Lung (tissue), 12 donors: ENCODE results near the gene MEF2C. TPM values are rescaled to one million over a fixed set of nuclear protein-coding genes. Genes with fewer than 3 reads are reported as not detected.

ENCODE experiments used
- ATAC-seq: fragments of 200-7000 bp; cut with Tn5 transposase; one replicate; pipeline ENCODE4 v1.9.1; 2020; ENCODE audit warnings: moderate number of reproducible peaks; ENCODE audit not compliant: insufficient read depth, low FRiP score
- DNase-seq, 3 donors: peaks; one replicate each; pipeline ENCODE4 v3.0.0-alpha.2; 2013 to 2017
- H3K27ac ChIP-seq, 2 donors: one replicate each; pipeline ENCODE4 v1.5.1; 2013; ENCODE audit warnings: mild to moderate bottlenecking in 2 of 2, moderate library complexity in 2 of 2, control low read depth in 1 of 2, inconsistent platforms in 1 of 2, low read depth in 1 of 2, low read length in 1 of 2
- H3K27me3 ChIP-seq, 3 donors: one replicate each; pipeline ENCODE4 v1.5.1; 2013; ENCODE audit warnings: low read length in 2 of 3; ENCODE audit not compliant: control insufficient read depth in 3 of 3, insufficient read depth in 3 of 3
- H3K36me3 ChIP-seq, 4 donors: one replicate each; pipeline ENCODE4 v1.5.1; 2013; ENCODE audit warnings: low read length in 4 of 4, mild to moderate bottlenecking in 1 of 4, moderate library complexity in 1 of 4; ENCODE audit not compliant: control insufficient read depth in 4 of 4, insufficient read depth in 4 of 4
- H3K4me1 ChIP-seq, 5 donors: one replicate each; pipeline ENCODE4 v1.5.1; 2013; ENCODE audit warnings: low read length in 5 of 5, mild to moderate bottlenecking in 2 of 5, moderate library complexity in 1 of 5; ENCODE audit not compliant: control insufficient read depth in 5 of 5, insufficient read depth in 5 of 5
- H3K4me3 ChIP-seq: one replicate; pipeline ENCODE4 v1.5.1; 2013; ENCODE audit warnings: mild to moderate bottlenecking, control low read depth, moderate library complexity
- H3K9ac ChIP-seq, 2 donors: one replicate each; pipeline ENCODE4 v1.5.1; 2013; ENCODE audit warnings: low read length in 2 of 2, control low read depth in 1 of 2; ENCODE audit not compliant: insufficient read depth in 1 of 2
- H3K9me3 ChIP-seq, 4 donors: one replicate each; pipeline ENCODE4 v1.5.1; 2013; ENCODE audit warnings: low read length in 3 of 4, mild to moderate bottlenecking in 1 of 4, moderate library complexity in 1 of 4; ENCODE audit not compliant: control insufficient read depth in 4 of 4, insufficient read depth in 3 of 4
- WGBS, 2 donors: extraction: QIAGEN DNeasy Blood & Tissue Kit; methylation state at CpG; one replicate each; pipeline ENCODE4 v1.1.7; 2013; 5-methylcytosine and 5-hydroxymethylcytosine counted together
- polyA plus RNA-seq, 2 donors: library from polyadenylated mRNA; stranded (reverse); fragments of 200-250 nt; gene quantifications; one replicate each; pipeline ENCODE4 v1.2.1, GENCODE V29; 2013
- total RNA-seq, 2 donors: library from RNA; depleted of rRNA in 1 of 2; stranded (reverse); fragments of >200 nt in 1 of 2; gene quantifications; one replicate each; pipeline ENCODE4 v1.2.1, GENCODE V29; 2014 to 2021
- TF ChIP-seq, protein P1 (sequence below): IDR thresholded peaks from 2 replicates; pipeline ENCODE4 v1.5.1; 2012; ENCODE audit warnings: mild to moderate bottlenecking; ENCODE audit errors: control extremely low read depth, extremely low read depth
- donor health status: control.
- donor health status: control.
- donor health status: Bipolar disorder and iron deficiency.
- donor health status: healthy.
- donor health status: DM: yes; HTN: yes; CAD: no.

Gene MEF2C
- total and polyA plus RNA-seq, 4 donors: 9.1 to 138 (median 28.8) TPM

DNA sequence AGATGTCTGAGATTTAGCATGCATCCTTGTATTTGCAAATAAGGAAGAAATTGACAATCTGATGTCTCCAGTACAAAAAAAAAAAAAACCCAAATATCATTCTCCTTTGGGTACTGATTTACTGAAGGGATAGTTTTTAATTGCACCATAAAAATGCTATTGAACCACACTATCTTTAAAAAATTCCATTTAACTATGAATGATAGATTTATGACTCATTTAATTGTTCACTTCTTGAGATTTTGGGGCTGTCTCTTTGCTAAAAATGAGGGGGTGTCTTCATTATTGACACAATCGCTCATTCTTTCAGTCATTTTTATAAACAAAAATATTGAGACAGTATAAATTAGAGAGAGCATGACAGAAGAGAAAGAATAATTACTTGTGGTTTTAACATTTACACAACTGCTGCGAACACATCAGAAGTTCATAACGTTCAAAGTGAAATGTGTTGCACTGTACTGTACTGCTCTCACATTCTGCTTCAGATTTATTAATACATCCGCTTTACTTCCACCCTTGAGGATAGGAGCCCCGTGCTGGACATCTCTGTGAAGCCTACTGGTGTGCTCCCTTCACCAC is 142.3 kb downstream of the MEF2C start:
- Histone ChIP-seq H3K4me1 (peaks cover 0 to 14% (median 1%) of the 10 kb centered on the region in 5 donors), H3K9me3 (no peaks in the 10 kb centered on the region), H3K4me3 (no peak overlapping the region), H3K9ac (no peak overlapping the region), H3K27ac (no peak overlapping the region), H3K27me3 (peaks cover 0 to 4% (median 0%) of the 10 kb centered on the region in 3 donors), H3K36me3 (peaks cover 0 to 4% (median 0%) of the 10 kb centered on the region in 4 donors)
- 54 to 69% methylated on average over 5 of the region's 5 CpGs for WGBS, 2 donors
- TF ChIP-seq, protein P1, sequence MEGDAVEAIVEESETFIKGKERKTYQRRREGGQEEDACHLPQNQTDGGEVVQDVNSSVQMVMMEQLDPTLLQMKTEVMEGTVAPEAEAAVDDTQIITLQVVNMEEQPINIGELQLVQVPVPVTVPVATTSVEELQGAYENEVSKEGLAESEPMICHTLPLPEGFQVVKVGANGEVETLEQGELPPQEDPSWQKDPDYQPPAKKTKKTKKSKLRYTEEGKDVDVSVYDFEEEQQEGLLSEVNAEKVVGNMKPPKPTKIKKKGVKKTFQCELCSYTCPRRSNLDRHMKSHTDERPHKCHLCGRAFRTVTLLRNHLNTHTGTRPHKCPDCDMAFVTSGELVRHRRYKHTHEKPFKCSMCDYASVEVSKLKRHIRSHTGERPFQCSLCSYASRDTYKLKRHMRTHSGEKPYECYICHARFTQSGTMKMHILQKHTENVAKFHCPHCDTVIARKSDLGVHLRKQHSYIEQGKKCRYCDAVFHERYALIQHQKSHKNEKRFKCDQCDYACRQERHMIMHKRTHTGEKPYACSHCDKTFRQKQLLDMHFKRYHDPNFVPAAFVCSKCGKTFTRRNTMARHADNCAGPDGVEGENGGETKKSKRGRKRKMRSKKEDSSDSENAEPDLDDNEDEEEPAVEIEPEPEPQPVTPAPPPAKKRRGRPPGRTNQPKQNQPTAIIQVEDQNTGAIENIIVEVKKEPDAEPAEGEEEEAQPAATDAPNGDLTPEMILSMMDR: no peak
- no peak for DNase-seq
- ATAC-seq: no peak

- TF ChIP-seq, protein P1: no peak
- WGBS, 2 donors: 95 to 97% methylated on average over 1 of the region's 2 CpGs
- H3K27ac ChIP-seq: no peak overlapping the region
- H3K9me3 ChIP-seq: no peaks in the 10 kb centered on the region
- DNase-seq: no peak
- H3K4me1 ChIP-seq: peaks cover 0 to 14% (median 4%) of the 10 kb centered on the region in 5 donors
- no peak for ATAC-seq
- no peak overlapping the region for H3K9ac ChIP-seq
- H3K4me3 ChIP-seq: no peak overlapping the region
- peaks cover 0 to 2% (median 0%) of the 10 kb centered on the region in 3 donors for H3K27me3 ChIP-seq
- H3K36me3 ChIP-seq: peaks cover 0 to 4% (median 0%) of the 10 kb centered on the region in 4 donors
Observed at GRCh38 chr5:88736494-88736893, 146.5 kb downstream of the MEF2C start.

DNA sequence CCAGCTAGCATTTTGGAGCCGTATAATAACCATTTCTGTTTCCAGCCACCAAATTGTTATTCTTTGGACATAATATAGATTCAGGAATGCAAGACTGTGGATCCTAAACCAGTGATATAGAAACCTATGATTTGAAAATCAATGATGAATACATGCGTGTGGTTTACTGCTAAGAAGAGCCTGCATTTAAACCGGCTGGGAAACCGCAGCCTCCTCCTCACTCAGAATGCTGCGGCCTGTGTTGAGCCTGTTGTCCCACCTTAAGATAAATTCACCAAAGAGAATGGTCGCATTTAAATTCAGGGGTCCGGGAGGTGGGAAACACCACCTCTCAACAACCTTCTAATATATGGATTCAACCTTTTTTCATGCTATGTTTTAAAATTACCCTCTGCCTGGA is 148.0 kb downstream of the MEF2C start:
- ATAC-seq (no peak), DNase-seq (no peak)
- no peak overlapping the region for H3K4me3 ChIP-seq
- TF ChIP-seq, protein P1: no peak
- H3K27ac ChIP-seq: no peak overlapping the region
- H3K9me3 ChIP-seq: no peaks in the 10 kb centered on the region
- H3K9ac ChIP-seq: no peak overlapping the region
- H3K36me3 ChIP-seq: peaks cover 0 to 4% (median 0%) of the 10 kb centered on the region in 4 donors
- peaks cover 0 to 10% (median 9%) of the 10 kb centered on the region in 5 donors for H3K4me1 ChIP-seq
- H3K27me3 ChIP-seq: no peaks in the 10 kb centered on the region
- WGBS, 2 donors: 80 to 84% methylated on average over 7 of the region's 7 CpGs

- TF ChIP-seq, protein P1: no peak
- DNase-seq: peak in 2 of 3 donors; percentile 36 to 53
- peaks cover 0 to 10% (median 8%) of the 10 kb centered on the region in 5 donors for H3K4me1 ChIP-seq
- H3K9me3 ChIP-seq: no peaks in the 10 kb centered on the region
- WGBS, 2 donors: 22 to 34% methylated on average over 6 of the region's 6 CpGs
- H3K9ac ChIP-seq: no peak overlapping the region
- no peak for ATAC-seq
- peaks cover 0 to 4% (median 0%) of the 10 kb centered on the region in 4 donors for H3K36me3 ChIP-seq
- H3K27me3 ChIP-seq: no peaks in the 10 kb centered on the region
- H3K27ac ChIP-seq: peak overlapping the region in 1 of 2 donors; percentile 70
- H3K4me3 ChIP-seq: no peak overlapping the region
Observed at GRCh38 chr5:88734191-88734640, 148.8 kb downstream of the MEF2C start.
